WTC11 (cell line): ENCODE measurements around the gene VEPH1. TPM values are rescaled to one million over a fixed set of nuclear protein-coding genes. Genes with fewer than 3 reads are reported as not detected.
"Not testable (repeated sequence)": the region's sequence is repeated elsewhere in the genome, so short reads cannot be mapped to it uniquely, and the experiment has no call there.

Experiments
- ATAC-seq: fragments of 200-7000 bp; cut with Tn5 transposase; 2 replicates; pipeline ENCODE4 v1.10.0; 2021; ENCODE audit warnings: mild to moderate bottlenecking, moderate library complexity
- CTCF ChIA-PET: fragments of 300-600 bp; sonication (Branson Sonifier 250); formaldehyde crosslinking; loops from one replicate; lab custom pipeline; 2021; ENCODE audit warnings: antibody characterized with exemption; lab: Charles Lee
- POLR2A ChIA-PET: fragments of 350-600 bp; sonication (Branson Sonifier 250); formaldehyde crosslinking; loops from one replicate; lab custom pipeline; 2021; ENCODE audit warnings: antibody characterized with exemption; lab: Charles Lee
- DNase-seq: peaks from one replicate; pipeline ENCODE4 v3.0.0; 2021; ENCODE audit warnings: low spot score
- H3K27ac Mint-ChIP-seq: 2 replicates; pipeline ENCODE4 v1.8.0; 2021; ENCODE audit warnings: mixed read lengths
- H3K27me3 Mint-ChIP-seq: 2 replicates; pipeline ENCODE4 v1.8.0; 2021; ENCODE audit warnings: low read depth, mild to moderate bottlenecking, moderate library complexity, mixed read lengths
- H3K36me3 Mint-ChIP-seq: 2 replicates; pipeline ENCODE4 v1.8.0; 2021; ENCODE audit warnings: mixed read lengths
- H3K4me1 Mint-ChIP-seq: 2 replicates; pipeline ENCODE4 v1.8.0; 2022; ENCODE audit warnings: mixed read lengths
- H3K4me3 Mint-ChIP-seq: 2 replicates; pipeline ENCODE4 v1.8.0; 2021; ENCODE audit warnings: mild to moderate bottlenecking, moderate library complexity, mixed read lengths
- H3K9me3 Mint-ChIP-seq: 2 replicates; pipeline ENCODE4 v1.8.0; 2021; ENCODE audit warnings: mixed read lengths
- ARID4B ChIP-seq: sonication (generic); formaldehyde crosslinking; IDR thresholded peaks from 2 replicates; pipeline ENCODE4 v1.8.0; 2023; ENCODE audit warnings: missing genetic modification reagents, mild to moderate bottlenecking, borderline replicate concordance
- ATF2 ChIP-seq: sonication (generic); formaldehyde crosslinking; IDR thresholded peaks from 2 replicates; pipeline ENCODE4 v1.8.1; 2022; ENCODE audit warnings: low read depth, missing genetic modification reagents, borderline replicate concordance
- ATF3 ChIP-seq: sonication (generic); formaldehyde crosslinking; conservative IDR thresholded peaks from 2 replicates; pipeline ENCODE4 v1.8.1; 2022; ENCODE audit warnings: mild to moderate bottlenecking, missing genetic modification reagents
- CBFB ChIP-seq: sonication (generic); formaldehyde crosslinking; IDR thresholded peaks from 2 replicates; pipeline ENCODE4 v1.8.1; 2022; ENCODE audit warnings: mild to moderate bottlenecking, low read depth, missing genetic modification reagents
- ESRRA ChIP-seq: sonication (generic); formaldehyde crosslinking; IDR thresholded peaks from 2 replicates; pipeline ENCODE4 v1.8.1; 2022; ENCODE audit warnings: mild to moderate bottlenecking, missing genetic modification reagents, borderline replicate concordance
- FOXJ3 ChIP-seq: sonication (generic); formaldehyde crosslinking; IDR thresholded peaks from 2 replicates; pipeline ENCODE4 v1.9.0; 2021; ENCODE audit warnings: missing genetic modification reagents, mild to moderate bottlenecking, borderline replicate concordance
- HMGA2 ChIP-seq: fragments of 250-450 bp; sonication (Bioruptor Pico); IDR thresholded peaks from 2 replicates; pipeline ENCODE4 v1.4.0; 2021; ENCODE audit warnings: mild to moderate bottlenecking, moderate library complexity
- MYBL2 ChIP-seq: sonication (generic); formaldehyde crosslinking; IDR thresholded peaks from 2 replicates; pipeline ENCODE4 v1.8.1; 2023; ENCODE audit warnings: mild to moderate bottlenecking, moderate library complexity, missing genetic modification reagents
- STAT6 ChIP-seq: sonication (generic); formaldehyde crosslinking; conservative IDR thresholded peaks from 2 replicates; pipeline ENCODE4 v1.8.1; 2023; ENCODE audit warnings: mild to moderate bottlenecking, low read depth, missing genetic modification reagents, moderate library complexity
- ZNF232 ChIP-seq: sonication (generic); formaldehyde crosslinking; IDR thresholded peaks from 2 replicates; pipeline ENCODE4 v1.8.0; 2022; ENCODE audit warnings: mild to moderate bottlenecking, missing genetic modification reagents
- ZNF532 ChIP-seq: fragments of 250-450 bp; sonication (Bioruptor Pico); IDR thresholded peaks from 2 replicates; pipeline ENCODE4 v1.9.0; 2021; ENCODE audit warnings: mild to moderate bottlenecking, borderline replicate concordance
- total RNA-seq: library from RNA; stranded (reverse); gene quantifications from 3 replicates; pipeline ENCODE4 v1.2.3, GENCODE V29; 2021

VEPH1 gene
- total RNA-seq, 1 experiment from 2014 or later: 10.8 TPM

- ChIA-PET CTCF (no interaction called here), POLR2A (no interaction called here)
- Mint-ChIP-seq H3K27ac (no peak overlapping the region), H3K27me3 (no peaks in the 10 kb centered on the region), H3K9me3 (no peaks in the 10 kb centered on the region), H3K4me3 (no peak overlapping the region), H3K36me3 (no peaks in the 10 kb centered on the region)
- ATAC-seq (no peak), DNase-seq (no peak)
- TF ChIP-seq ZNF232 (no peak), STAT6 (no peak), MYBL2 (no peak), CBFB (no peak), HMGA2 (CRISPR knock-in tag) (no peak), ATF3 (CRISPR knock-in tag) (no peak), ATF2 (CRISPR knock-in tag) (no peak), ZNF532 (CRISPR knock-in tag) (no peak), FOXJ3 (CRISPR knock-in tag) (no peak), ARID4B (CRISPR knock-in tag) (no peak), ESRRA (CRISPR knock-in tag) (no peak)
- TF ChIP-seq, all 79 proteins: peak for 0
- peaks cover 11% of the 10 kb centered on the region for H3K4me1 Mint-ChIP-seq
Measured at GRCh38 chr3:157351981-157352380, 151.2 kb downstream of the VEPH1 start.

- POLR2A ChIA-PET, H3K4me3 Mint-ChIP-seq, H3K36me3 Mint-ChIP-seq, H3K9me3 Mint-ChIP-seq, CTCF ChIA-PET, ATAC-seq, H3K27ac Mint-ChIP-seq, DNase-seq, H3K27me3 Mint-ChIP-seq: not testable (repeated sequence)
- H3K4me1 Mint-ChIP-seq: peaks cover 11% of the 10 kb centered on the region
Measured at GRCh38 chr3:157350651-157351050, 152.6 kb downstream of the VEPH1 start.

- ChIA-PET POLR2A (interaction anchor here (0.6 kb wide), 1 partner anchor 90 kb away, joined by 3 read pairs; no protein-coding TSS in a partner anchor), CTCF (interaction anchor here (0.7 to 2.2 kb wide), 30 partner anchors 10 to 258 kb away, joined by 3 to 35 read pairs (median 4); no protein-coding TSS in a partner anchor)
- H3K4me3 Mint-ChIP-seq, ATAC-seq, H3K4me1 Mint-ChIP-seq, DNase-seq, H3K27me3 Mint-ChIP-seq, H3K27ac Mint-ChIP-seq, H3K9me3 Mint-ChIP-seq, H3K36me3 Mint-ChIP-seq: not testable (repeated sequence)
Measured at GRCh38 chr3:157348304-157349075, 154.7 kb downstream of the VEPH1 start.
